ENCODE data around the gene PRDM10. TPM values are rescaled to one million over a fixed set of nuclear protein-coding genes. Genes with fewer than 3 reads are reported as not detected.

PRDM10 gene
- total RNA-seq, 6 experiments from 2014 or later, result 3.4 to 6.8 (median 4.4) TPM

GRCh38 chr11:129939510-129939909, 63.1 kb downstream of the PRDM10 start:
- 84% methylated on average over 4 of the region's 4 CpGs for WGBS (ENCODE audit: insufficient coverage, low coverage, low lambda C conversion rate, missing lambda C conversion rate)
- intact Hi-C loops (cut with DNase I), result no loop called here
- Histone ChIP-seq H3K9me3 (no peaks in the 10 kb centered on the region), H3K4me1 (no peaks in the 10 kb centered on the region), H3K27ac (no peak overlapping the region), H3K27me3 (no peaks in the 10 kb centered on the region), H3K4me3 (no peak overlapping the region), H3K36me3 (peaks cover 0 to 16% (median 3%) of the 10 kb centered on the region in 4 donors)
- ATAC-seq (no peak), DNase-seq (no peak)
- TF ChIP-seq POLR2A (IDR thresholded peaks at IDR 0.05), result no peak
- no peak for TF ChIP-seq CTCF (IDR thresholded peaks at IDR 0.05)

GRCh38 chr11:129938764-129939163, 63.9 kb downstream of the PRDM10 start:
- TF ChIP-seq CTCF (IDR thresholded peaks at IDR 0.05) (no peak), POLR2A (IDR thresholded peaks at IDR 0.05) (no peak)
- no peak for ATAC-seq
- 87% methylated on average over 4 of the region's 5 CpGs for WGBS (ENCODE audit: insufficient coverage, low coverage, low lambda C conversion rate, missing lambda C conversion rate)

GRCh38 chr11:129937592-129938238, 64.9 kb downstream of the PRDM10 start:
- Histone ChIP-seq H3K27me3 (no peaks in the 10 kb centered on the region), H3K4me1 (no peaks in the 10 kb centered on the region), H3K36me3 (peaks cover 0 to 11% (median 3%) of the 10 kb centered on the region in 4 donors), H3K27ac (no peak overlapping the region), H3K9me3 (no peaks in the 10 kb centered on the region), H3K4me3 (no peak overlapping the region)
- TF ChIP-seq POLR2A (IDR thresholded peaks at IDR 0.05) (no peak), CTCF (IDR thresholded peaks at IDR 0.05) (no peak)
- WGBS (ENCODE audit: insufficient coverage, low coverage, low lambda C conversion rate, missing lambda C conversion rate), result 98% methylated on average over 3 of the region's 4 CpGs
- no peak for DNase-seq
- no peak for ATAC-seq
- intact Hi-C loops (cut with DNase I), result no loop called here

More at GRCh38 chr11:129938764-129939163, 63.9 kb downstream of the PRDM10 start:
- Histone ChIP-seq H3K9me3 (no peaks in the 10 kb centered on the region), H3K27ac (no peak overlapping the region), H3K4me1 (no peaks in the 10 kb centered on the region), H3K36me3 (peaks cover 0 to 16% (median 3%) of the 10 kb centered on the region in 4 donors), H3K4me3 (no peak overlapping the region), H3K27me3 (no peaks in the 10 kb centered on the region)
- no peak for DNase-seq
- intact Hi-C loops (cut with DNase I), result no loop called here

- Histone ChIP-seq H3K27me3 (no peaks in the 10 kb centered on the region), H3K4me1 (no peaks in the 10 kb centered on the region), H3K4me3 (no peak overlapping the region), H3K27ac (no peak overlapping the region), H3K36me3 (no peaks in the 10 kb centered on the region), H3K9me3 (no peaks in the 10 kb centered on the region)
- 23% methylated on average over 2 of the region's 3 CpGs for WGBS (ENCODE audit: insufficient coverage, low coverage, low lambda C conversion rate, missing lambda C conversion rate)
- no peak for TF ChIP-seq CTCF (IDR thresholded peaks at IDR 0.05)
- TF ChIP-seq POLR2A (IDR thresholded peaks at IDR 0.05), result no peak
- ATAC-seq, result no peak
- intact Hi-C loops (cut with DNase I), result no loop called here
- no peak for DNase-seq
Measured at GRCh38 chr11:129935723-129936122, 66.9 kb downstream of the PRDM10 start.

All from right lobe of liver (tissue), 6 donors.